ENCODE measurements around the gene NGEF. TPM values are rescaled to one million over a fixed set of nuclear protein-coding genes. Genes with fewer than 3 reads are reported as not detected.

The NGEF gene
- total RNA-seq, 1 experiment from 2014 or later = 5.4 TPM

DNA sequence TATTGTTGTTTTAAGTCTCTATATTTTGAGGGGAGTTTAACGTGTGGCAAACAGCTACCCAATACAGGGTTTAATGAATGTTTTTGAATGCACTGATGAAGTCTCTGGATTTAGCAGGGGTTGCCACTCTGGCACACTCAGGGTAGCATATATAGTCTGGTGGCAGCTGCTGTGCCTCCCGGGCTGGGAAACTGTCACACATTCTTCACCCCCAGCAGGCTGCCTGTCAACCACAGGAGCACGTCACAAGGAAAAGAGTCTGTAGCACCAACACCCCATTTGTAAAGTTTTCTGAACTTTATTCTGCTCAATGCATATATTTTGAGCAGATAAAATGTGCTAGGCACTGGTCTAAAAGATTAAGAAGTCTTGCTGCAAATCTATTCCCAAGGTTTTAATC lies 39.3 kb downstream of the NGEF start (continued):
- TF ChIP-seq, protein P1, sequence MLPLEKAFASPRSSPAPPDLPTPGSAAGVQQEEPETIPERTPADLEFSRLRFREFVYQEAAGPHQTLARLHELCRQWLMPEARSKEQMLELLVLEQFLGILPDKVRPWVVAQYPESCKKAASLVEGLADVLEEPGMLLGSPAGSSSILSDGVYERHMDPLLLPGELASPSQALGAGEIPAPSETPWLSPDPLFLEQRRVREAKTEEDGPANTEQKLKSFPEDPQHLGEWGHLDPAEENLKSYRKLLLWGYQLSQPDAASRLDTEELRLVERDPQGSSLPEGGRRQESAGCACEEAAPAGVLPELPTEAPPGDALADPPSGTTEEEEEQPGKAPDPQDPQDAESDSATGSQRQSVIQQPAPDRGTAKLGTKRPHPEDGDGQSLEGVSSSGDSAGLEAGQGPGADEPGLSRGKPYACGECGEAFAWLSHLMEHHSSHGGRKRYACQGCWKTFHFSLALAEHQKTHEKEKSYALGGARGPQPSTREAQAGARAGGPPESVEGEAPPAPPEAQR (CRISPR knock-in tag; IDR thresholded peaks at IDR 0.05) = no peak
- TF ChIP-seq HMGA2 (CRISPR knock-in tag; IDR thresholded peaks at IDR 0.05) = no peak
- TF ChIP-seq SMAD3 (CRISPR knock-in tag; IDR thresholded peaks at IDR 0.05; ENCODE audit: borderline replicate concordance) = no peak
- no peak for TF ChIP-seq NFATC4 (CRISPR knock-in tag; IDR thresholded peaks at IDR 0.05)
- TF ChIP-seq EMX1 (CRISPR knock-in tag; IDR thresholded peaks at IDR 0.05) = no peak
- TF ChIP-seq, protein P2, sequence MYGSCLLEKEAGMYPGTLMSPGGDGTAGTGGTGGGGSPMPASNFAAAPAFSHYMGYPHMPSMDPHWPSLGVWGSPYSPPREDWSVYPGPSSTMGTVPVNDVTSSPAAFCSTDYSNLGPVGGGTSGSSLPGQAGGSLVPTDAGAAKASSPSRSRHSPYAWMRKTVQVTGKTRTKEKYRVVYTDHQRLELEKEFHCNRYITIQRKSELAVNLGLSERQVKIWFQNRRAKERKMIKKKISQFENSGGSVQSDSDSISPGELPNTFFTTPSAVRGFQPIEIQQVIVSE (CRISPR knock-in tag; IDR thresholded peaks at IDR 0.05; ENCODE audit: borderline replicate concordance) = no peak
- TF ChIP-seq NR2C2 (CRISPR knock-in tag; IDR thresholded peaks at IDR 0.05) = no peak
- TF ChIP-seq, protein P3, sequence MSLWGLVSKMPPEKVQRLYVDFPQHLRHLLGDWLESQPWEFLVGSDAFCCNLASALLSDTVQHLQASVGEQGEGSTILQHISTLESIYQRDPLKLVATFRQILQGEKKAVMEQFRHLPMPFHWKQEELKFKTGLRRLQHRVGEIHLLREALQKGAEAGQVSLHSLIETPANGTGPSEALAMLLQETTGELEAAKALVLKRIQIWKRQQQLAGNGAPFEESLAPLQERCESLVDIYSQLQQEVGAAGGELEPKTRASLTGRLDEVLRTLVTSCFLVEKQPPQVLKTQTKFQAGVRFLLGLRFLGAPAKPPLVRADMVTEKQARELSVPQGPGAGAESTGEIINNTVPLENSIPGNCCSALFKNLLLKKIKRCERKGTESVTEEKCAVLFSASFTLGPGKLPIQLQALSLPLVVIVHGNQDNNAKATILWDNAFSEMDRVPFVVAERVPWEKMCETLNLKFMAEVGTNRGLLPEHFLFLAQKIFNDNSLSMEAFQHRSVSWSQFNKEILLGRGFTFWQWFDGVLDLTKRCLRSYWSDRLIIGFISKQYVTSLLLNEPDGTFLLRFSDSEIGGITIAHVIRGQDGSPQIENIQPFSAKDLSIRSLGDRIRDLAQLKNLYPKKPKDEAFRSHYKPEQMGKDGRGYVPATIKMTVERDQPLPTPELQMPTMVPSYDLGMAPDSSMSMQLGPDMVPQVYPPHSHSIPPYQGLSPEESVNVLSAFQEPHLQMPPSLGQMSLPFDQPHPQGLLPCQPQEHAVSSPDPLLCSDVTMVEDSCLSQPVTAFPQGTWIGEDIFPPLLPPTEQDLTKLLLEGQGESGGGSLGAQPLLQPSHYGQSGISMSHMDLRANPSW (CRISPR knock-in tag; conservative IDR thresholded peaks at IDR 0.05; ENCODE audit: low read depth) = no peak
- TF ChIP-seq NFYB (CRISPR knock-in tag; conservative IDR thresholded peaks at IDR 0.05; ENCODE audit: low read depth) = no peak
- TF ChIP-seq TP53 (CRISPR knock-in tag; IDR thresholded peaks at IDR 0.05) = no peak

DNA sequence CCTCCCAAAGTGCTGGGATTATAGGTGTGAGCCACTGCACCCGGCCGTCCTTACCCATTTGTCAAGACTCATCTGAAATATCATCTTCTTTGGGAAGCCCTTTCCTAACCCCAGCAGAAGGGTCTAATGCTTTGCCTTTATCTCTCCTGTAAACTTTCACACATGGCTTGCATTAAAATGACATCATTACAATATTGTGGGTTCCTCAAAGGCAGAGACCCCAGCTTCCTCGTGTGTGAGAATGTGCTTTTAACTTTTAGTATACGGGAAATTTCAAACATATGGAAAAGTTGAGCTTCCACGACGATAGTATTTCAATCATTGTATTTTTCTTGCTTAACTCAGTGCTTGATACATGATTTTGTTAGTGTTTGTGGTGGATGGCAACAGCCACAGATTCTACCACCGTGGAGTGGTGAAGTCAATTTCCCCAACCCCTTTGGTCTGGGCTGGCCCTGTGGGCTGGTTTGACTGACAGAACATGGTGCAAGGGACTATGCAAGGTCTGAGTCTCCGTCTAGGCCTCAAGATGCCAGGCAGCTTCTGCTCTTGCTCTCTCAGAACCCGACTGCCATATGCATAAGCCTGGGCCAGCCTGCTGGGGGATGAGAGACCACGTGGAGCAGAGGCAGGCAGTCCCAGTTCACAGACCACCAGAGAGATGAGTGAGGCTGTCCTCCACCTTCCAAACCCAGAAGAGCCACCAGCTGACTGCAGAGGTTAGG lies 39.9 kb downstream of the NGEF start:
- H3K36me3 Mint-ChIP-seq = no peaks in the 10 kb centered on the region
- H3K4me1 Mint-ChIP-seq = peaks cover 4% of the 10 kb centered on the region
- DNase-seq (ENCODE audit: low spot score) (no peak), ATAC-seq (no peak)
- ChIA-PET CTCF (no interaction called here), POLR2A (interaction anchor here (0.6 to 0.8 kb wide), 2 partner anchors 96 to 117 kb away, joined by 3 to 5 read pairs; no protein-coding TSS in a partner anchor)
- no peak overlapping the region for H3K4me3 Mint-ChIP-seq
- TF ChIP-seq, protein P4, sequence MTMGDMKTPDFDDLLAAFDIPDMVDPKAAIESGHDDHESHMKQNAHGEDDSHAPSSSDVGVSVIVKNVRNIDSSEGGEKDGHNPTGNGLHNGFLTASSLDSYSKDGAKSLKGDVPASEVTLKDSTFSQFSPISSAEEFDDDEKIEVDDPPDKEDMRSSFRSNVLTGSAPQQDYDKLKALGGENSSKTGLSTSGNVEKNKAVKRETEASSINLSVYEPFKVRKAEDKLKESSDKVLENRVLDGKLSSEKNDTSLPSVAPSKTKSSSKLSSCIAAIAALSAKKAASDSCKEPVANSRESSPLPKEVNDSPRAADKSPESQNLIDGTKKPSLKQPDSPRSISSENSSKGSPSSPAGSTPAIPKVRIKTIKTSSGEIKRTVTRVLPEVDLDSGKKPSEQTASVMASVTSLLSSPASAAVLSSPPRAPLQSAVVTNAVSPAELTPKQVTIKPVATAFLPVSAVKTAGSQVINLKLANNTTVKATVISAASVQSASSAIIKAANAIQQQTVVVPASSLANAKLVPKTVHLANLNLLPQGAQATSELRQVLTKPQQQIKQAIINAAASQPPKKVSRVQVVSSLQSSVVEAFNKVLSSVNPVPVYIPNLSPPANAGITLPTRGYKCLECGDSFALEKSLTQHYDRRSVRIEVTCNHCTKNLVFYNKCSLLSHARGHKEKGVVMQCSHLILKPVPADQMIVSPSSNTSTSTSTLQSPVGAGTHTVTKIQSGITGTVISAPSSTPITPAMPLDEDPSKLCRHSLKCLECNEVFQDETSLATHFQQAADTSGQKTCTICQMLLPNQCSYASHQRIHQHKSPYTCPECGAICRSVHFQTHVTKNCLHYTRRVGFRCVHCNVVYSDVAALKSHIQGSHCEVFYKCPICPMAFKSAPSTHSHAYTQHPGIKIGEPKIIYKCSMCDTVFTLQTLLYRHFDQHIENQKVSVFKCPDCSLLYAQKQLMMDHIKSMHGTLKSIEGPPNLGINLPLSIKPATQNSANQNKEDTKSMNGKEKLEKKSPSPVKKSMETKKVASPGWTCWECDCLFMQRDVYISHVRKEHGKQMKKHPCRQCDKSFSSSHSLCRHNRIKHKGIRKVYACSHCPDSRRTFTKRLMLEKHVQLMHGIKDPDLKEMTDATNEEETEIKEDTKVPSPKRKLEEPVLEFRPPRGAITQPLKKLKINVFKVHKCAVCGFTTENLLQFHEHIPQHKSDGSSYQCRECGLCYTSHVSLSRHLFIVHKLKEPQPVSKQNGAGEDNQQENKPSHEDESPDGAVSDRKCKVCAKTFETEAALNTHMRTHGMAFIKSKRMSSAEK (CRISPR knock-in tag; IDR thresholded peaks at IDR 0.05; ENCODE audit: borderline replicate concordance) = no peak
- no peaks in the 10 kb centered on the region for H3K27me3 Mint-ChIP-seq (ENCODE audit: low read depth)
- H3K27ac Mint-ChIP-seq = no peak overlapping the region
- H3K9me3 Mint-ChIP-seq = peaks cover 3% of the 10 kb centered on the region; the same call in 1 of the 2 replicates

DNA sequence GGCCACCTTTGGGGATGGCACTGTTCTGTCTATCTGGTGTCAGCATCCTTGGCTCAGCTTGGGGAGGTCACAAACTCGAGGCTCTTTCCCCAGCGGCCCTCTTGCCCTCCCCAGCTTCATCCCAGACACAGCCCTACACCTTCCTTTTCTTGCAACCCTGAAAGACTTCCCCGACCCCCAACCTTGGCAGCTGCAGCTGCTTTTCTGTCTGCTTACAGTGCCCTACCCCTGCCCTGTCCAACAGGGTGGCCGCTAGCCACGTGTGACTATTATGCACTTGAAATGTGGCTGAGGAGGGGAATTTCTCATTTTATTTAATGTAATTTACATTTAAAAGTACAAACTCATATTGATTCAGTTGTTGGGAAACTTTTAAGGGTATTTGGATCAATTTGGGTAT lies 41.3 kb downstream of the NGEF start:
- Mint-ChIP-seq H3K27ac (no peak overlapping the region), H3K9me3 (peaks cover 3% of the 10 kb centered on the region; the same call in 1 of the 2 replicates), H3K4me3 (no peak overlapping the region), H3K36me3 (no peaks in the 10 kb centered on the region), H3K27me3 (ENCODE audit: low read depth) (no peaks in the 10 kb centered on the region), H3K4me1 (peaks cover 7% of the 10 kb centered on the region)
- ChIA-PET POLR2A (no interaction called here), CTCF (no interaction called here)
- DNase-seq (ENCODE audit: low spot score) (no peak), ATAC-seq (no peak)
- TF ChIP-seq ZNF317 (CRISPR knock-in tag; IDR thresholded peaks at IDR 0.05; ENCODE audit: borderline replicate concordance, low read depth) = no peak
- no peak for TF ChIP-seq NFE2L1 (CRISPR knock-in tag; IDR thresholded peaks at IDR 0.05)
